NCI-H1694 treated with DMSO at 0.1 percent for 48 hours (cell line): ENCODE data around the gene SLC25A22.

Experiments
- DNase-seq: peaks from one replicate; lab custom pipeline; 2025; lab: John Stamatoyannopoulos, UW

SLC25A22 gene

DNA sequence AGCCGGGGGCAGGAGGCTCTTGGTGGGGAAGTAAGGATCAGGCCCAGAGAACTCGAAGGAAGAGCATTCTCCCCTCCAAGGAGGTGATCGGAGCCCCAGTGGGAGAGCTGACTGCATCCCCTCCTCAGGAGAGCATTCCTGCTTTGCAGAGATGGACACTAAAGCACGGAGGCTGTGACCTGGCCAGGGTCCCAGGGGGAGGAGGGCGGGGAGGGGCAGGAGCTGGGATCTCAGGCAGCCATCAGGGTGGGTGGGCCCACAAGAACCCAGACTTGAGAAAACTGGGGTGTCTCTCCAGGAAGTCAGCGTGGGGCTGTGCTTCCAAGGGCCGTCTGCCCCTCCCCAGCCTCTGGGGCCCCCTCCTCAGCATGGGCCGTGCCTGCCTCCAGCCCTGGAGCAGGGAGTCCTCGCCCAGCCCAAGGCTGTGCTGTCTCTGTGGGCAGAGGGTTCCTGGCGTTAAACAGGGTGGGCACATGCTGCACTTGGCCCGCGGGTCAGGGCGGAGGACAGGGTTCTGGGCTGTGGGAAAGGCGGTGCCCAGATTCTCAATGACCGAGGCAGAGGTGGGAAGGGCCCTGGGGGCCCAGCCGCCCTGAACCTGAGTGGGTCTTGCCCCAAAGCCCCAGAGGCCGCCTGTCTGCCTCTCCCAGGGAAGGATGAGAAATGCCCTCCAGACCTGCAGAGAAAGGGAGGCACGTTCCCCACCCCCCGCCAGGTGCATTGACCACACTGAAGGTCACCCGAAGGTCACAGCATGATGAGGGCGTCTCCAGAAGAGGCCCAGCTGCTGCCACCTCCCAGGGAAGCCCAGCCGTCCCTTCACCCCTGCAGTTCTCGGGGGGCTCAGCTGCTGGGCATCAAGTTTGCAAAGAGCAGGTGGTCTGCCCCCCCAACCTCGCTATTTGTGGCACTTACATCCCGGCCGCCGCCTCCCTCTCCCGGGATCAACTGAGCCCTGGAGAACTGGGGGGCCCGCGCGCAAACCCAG, 8.8 kb downstream of the SLC25A22 start:
- DNase-seq = no peak

DNA sequence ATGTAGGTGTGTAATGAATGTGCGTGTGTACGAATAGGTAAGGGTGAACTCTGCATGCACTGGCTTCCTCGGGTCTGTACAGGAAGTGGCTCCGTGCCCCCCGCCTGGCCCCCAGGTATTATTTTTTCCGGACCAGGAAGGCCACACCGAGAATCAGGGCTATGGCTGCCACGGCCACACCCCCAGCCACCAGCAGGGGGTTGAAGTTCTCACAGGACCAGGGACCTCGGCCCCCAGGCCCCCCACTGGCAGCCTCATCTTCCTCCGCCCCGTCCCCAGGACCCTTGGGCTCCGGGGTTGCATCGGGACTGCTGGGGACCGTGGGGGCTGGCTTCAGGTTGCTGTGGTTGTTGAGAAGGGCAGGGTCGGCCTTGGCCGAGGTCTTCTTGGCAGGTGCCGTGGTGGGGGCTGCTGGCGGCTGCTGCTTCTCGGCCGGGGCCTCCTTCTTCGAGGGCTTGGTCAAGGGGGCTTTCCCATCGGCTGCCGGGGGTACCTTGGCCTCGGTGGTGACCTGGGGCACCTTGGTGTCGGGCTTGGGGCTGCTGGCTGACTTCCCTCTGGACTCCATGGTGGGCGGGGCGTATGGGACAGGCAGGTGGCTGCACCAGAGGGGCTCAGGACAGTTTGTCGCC, 10.0 kb downstream of the SLC25A22 start:
- no peak for DNase-seq

DNA sequence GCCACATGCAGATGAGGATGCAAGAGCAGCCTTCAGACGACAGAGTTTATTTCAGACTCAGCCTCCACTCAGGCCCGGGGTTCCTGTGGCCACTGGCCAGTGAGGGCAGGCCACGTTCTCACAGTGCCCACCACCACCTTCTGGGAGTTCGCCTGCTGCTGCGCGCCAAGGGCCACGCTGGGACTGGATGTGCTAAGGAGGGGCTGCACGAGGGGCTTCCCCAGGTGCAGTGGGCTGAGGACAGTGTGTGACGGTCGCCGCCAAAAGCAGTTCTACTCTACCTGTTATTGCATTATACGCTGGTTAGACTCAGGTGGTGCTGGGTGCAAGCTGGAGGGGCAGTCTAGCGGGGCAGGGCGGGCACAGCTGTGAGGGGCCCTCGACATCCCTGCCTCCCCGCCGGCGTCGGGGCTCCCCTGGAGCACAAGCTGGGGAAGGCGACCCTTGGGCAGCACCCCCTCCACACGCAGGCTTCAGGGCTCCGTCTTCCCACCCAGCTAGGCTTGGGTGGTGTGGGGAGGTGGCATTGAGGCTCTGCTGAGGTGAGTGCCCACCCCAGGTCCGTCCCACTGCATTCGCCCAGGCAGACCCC, 10.9 kb downstream of the SLC25A22 start:
- DNase-seq = no peak

DNA sequence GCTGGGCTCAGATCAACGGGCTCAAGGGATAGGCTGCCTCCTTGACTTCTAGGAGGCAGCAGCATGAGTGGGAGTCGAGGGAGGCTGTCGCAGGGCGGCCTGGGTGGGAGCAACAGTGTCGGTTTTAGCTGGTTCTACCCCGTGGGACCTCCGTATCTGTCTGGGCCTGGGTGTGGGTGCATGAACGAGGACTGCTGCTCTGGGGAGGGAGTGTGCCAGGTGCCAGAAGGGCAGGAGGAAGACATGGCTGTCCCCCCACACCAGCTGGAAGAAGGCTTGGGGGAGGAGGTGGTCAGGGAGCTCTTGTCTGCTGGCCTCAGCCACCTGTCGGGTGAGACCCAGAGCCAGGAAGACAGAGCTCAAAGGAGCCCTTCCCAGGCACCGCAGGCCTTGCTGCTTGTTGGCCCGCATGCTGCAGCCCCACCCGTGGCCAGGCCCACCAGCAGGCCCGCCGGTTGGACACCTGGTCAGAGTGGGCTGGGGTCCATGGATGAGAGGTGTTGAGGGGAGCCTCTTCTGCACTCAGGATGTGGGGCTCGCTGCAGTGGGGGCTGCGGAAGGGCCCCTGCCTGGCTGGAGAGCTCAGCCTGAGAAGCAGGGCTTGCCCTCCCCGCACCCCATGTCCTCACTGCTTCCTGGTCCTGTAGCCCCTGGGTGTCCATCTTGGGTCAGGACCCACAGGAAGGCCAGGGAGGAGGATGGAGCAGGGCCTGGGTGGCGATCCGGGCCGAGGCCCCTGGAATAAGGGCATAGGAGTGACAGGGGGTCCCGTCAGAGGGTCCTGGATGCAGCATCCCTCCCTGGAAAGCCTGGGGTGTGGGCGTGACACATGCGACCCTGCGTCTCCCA, 11.6 kb downstream of the SLC25A22 start:
- no peak for DNase-seq

DNA sequence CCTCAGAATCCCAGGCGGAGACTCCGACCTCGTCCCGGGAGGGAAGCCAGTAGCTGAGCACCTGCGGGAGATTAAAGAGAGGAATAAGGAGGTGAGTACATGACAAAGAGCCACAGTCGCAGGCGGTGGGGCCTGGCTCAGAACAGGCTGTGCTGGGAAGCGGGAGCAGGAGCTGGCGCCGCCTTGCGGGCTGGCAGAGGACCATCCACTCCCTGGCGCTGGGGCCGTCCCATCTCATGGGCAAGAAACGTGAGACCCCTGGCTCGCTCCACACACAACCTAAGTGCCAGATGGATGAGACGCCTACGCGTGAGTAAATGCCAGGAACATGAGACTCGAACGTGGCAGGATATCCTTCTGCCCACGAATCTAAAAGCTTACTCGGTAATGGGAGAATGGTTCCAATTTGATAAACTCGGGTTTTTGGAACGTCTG, 14.5 kb downstream of the SLC25A22 start:
- DNase-seq = peak; percentile 92

DNA sequence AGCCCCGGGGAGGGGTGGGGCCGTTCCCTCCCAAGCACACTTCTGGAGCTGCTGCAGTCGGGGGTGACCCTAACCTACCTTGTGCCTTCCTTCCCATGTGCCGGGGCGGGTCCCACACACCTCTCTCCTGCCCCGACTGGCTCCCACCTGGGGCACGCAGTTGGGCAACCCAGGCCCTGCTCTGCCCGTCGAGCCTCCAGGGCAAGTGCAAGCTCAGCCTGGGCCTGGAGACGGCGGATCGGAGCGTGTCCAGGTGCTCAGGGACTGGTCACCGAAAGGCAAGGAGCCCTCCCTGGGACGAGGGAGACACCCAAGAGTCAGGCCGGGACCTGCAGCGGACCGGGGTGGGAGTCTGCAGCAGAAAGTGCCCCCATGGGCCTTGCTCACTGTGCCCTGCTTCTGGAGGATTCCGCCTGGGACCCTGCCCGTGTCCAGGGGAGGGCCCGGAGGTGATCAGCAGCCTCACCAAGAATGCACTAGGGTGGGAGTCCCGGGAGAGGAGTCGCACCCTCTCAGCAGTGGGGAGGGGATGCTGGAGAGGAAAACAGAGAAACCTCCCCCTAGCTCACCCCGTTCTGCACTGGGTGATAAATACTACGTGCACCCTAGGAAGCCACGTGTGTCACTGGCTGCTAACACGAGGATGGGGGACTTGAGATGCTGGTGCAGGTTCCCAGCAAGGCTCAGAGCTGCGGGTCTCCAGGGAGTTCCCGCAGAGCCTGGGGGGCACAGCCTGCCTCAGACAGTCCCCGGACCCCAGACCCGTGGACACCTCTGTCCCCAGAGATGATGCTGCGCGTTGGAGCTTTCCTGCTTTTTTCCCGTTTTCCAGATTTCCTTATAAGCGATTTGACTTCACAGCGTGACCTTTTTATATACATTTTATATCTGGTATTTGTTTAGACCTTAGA, 15.6 kb downstream of the SLC25A22 start:
- no peak for DNase-seq

DNA sequence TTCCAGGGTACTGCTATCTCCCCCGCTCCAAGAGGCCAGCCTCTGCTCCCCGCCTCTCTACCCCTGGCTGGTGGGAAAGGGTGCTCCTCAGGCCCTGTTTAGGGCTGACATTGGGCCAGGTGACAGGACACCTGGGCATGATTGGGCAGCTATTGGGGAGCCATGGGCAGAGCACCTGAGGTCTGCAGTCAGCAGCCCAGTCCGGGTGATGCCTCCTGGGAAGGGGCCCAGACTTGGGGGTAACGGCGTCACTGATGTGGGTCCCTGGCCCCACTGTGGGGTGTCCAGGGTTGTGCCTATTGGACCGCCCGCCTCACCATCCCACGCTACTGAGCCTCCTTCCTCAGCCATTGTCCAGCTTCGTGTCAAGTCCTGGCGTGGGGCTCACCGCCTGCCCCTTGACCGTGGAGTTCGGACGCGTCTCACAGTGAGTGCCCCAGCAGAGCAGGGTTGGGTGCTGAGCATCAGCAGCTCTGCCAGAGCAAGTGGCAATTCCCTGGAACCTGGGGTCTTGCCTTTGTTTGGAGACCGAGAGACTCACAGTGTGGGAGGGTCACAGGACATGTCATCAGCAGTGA, 18.0 kb downstream of the SLC25A22 start:
- no peak for DNase-seq

DNA sequence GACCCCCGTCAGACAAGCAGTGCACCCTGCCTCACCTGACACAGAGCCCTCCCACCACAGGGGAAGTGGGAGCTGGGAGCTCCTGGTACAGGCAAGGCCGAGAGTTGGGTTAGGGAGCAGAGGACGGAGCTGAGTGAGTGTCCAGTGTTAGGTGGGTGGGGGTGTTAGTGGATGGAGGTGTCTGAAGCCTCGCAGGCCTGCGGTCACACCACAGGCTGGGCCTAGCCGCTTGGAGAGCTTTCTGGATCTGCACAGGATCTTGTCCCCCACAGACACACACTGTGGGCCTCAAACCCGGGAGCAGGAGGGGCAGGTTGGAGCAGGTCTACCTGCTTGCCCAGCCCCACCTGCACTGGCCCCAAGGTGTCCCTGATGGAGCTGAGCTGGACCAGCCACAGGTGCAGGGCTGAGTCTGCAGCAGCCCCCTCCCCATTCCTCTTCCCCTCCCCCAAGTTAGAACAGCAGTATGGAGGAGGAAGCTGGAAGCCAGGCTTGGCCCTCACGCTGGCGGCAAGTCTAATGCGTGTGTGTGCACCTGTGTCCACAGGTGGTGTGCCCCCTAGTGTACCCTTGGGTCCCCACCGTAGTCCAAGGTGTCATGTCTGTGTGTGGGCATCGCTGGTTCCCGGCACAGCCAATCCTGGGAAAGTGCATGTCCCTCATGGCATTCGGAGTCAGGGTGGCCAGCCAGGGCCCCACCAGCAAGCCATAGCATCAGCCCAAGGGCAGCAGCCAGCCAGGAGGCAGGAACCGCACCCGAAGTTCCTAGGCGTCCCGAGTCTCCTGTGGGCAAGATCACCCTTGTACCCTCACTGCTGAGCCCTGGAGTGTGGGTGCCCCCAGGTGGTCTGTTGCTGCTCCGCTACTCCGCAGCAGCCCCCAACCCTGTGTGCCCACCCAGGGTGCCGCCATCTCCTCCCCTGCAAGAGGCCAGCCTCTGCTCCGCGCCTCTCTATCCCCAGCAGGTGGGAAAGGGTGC, 18.8 kb downstream of the SLC25A22 start:
- no peak for DNase-seq

DNA sequence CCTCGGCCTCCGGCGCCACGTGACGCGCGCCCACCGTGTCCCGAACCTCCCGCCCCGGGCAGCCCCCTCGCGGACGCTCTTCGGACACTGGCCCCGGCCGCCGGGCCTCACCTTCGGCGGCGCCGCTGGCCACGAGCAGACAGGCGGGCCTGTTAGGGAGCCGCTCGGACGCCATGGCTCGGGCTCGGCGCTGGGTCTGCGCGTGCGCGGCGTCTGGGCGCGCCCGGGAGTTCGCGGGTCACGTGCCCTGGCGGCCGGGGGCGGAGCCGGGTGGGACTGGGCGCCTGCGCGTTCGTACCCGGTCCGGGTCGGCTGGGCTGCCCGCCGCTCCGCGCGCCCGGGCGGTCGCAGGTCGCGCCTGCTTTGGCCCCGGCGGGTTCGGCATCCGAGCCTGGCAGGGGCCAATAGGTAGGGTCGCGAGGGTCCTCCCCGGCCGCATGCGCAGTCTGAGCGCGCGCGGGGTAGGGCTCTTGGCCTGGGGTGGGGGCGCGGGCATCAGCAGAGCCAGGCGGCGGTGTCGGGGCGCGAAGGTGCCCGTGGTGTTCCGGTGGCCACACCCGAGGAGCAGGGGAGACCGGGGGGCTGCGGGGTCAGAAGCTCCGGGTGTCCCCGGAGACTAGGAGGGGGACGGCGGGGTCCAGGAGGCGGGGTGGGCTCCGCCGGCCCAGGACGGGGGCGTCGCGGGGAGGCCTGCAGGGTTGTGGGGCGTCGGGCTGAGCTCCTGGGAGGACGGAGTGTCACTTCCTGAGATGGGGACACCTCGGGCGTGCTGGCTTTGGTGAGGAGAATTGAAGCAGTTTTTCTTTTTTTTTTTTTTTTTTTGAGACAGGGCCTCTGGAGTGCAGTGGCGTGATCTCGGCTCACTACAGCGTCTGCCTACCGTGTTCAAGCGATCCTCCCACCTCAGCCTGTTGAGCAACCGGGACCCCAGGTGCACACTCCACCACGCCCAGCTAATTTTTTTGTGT, 20.5 kb downstream of the SLC25A22 start, which contains the start of gene GATD1:
Gene GATD1 (minus strand): TSS at position 200 of the 968 bp plus-strand sequence. CDS start 25 bp downstream, at position 175.
- DNase-seq = peak; percentile 57

DNA sequence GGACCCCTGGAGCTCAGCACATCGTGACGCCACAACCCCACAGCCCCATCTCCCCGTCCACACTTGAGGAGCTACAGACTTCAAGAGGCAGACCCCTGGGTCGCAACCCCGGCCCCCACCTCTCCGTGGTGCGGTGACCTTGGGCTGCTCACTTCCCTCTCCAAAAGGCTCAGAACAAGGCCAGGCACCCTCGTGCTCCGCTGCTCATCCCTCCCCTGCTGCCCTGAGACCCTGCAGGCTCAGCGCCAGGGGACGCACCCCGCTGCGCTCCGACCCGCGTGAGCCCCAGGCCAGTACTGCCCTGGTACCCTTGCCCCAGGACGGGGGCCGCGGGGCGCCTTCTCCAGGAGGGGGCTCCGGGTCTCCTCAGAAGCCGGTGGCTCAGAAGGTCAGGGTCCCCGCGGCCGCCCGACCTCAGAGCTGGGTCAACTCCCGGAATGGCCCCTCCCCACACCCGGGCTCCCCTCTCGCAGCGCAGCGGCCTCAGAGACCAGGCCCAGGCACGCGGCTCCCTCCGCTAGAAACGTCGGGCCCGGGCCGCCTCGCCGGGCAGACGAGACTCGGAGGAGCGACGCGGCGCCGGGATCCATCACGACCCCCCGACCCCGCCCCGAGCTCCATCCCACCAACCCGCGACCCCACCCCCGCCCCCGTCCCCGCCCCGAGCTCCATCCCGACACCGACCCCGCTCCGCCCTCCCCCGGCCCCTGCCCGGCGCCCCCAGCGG, 21.4 kb downstream of the SLC25A22 start:
- DNase-seq = peak; percentile 35

DNA sequence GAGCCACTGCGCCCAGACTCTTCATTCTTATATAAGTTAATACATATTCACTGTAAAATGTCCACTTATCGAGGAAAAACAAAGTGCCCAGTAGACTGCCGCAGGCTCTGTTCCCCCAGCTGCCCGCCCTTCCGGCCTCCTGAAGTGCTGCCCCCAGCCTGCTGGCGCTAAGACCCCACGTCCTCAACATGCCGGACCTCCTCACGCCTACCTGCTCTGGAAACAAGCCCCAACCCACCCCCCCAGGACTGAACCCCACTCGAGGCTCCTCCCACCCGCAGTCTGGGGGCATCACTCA, 21.9 kb downstream of the SLC25A22 start:
- no peak for DNase-seq

DNA sequence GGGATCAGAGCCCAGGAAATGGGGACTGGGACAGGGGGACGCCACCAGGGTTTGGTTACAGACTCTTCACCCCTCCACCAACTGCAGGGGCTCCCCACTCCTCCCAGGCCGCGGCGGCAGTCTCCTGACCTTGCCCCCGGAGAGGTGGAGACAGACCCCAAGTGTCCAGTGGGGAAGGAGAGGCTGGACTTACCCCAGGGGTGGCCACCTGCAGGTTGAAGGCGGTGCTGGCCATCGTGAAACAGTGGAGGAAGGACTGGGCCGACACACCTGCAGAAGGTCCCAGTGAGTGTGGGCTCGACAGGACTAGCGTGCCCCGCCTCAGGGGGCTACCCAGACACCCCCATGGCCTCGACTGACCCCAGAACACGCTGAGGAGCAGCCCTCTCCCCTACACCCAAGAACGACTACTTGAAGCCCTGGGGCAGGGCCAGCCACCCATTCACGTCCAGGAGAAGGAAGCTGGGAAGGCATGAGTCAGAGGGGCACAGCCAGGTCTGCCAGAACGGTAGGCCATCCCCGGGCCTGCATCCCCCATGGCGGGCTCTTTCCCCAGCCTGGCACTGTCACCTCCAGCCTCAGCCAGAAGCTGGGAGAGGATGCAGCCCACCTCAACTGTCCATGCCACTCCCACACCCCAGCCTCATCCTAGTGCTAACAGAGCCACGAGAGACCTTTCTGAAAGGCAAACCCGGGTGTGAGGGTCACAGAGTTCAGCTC, 23.0 kb downstream of the SLC25A22 start:
- DNase-seq = no peak

DNA sequence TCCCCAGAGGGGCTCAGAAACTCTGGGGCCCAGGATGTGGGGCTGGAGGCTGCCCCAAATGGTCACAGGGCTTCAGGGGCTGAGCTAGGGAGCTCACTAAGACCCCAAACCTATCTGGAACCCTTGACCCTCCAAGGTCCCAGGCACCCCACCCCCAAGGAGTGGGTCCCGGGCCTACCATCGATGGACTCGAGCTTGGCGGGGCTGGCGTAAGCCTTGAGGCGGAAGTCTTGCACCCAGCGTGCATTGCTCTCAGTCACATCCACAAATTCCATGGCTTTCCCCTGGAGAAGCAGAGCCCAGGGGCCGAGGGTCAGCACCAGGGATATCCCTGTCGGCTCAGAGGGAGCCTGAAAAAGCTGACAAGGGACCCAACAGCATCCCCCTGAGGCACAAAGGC, 24.3 kb downstream of the SLC25A22 start:
- DNase-seq = no peak

DNA sequence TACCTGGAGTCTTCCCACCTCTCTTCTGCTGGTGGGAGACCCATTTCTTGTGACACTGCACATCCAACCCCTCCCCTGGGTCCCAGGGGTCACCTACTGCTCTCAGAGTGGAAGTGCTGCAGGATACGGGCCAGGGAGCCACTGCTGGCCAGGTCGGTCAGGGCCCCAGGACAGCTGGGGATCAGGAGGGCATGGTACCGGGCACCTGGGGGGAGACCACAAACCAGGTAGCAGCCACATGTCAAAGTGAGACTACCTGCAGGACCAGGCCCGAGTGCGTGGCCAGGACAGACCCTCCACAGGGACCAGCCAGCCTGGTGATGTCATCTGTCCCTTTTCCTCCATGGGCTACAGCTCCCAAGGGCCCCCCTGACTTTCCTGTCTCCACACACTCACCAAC, 24.7 kb downstream of the SLC25A22 start:
- DNase-seq = no peak

DNA sequence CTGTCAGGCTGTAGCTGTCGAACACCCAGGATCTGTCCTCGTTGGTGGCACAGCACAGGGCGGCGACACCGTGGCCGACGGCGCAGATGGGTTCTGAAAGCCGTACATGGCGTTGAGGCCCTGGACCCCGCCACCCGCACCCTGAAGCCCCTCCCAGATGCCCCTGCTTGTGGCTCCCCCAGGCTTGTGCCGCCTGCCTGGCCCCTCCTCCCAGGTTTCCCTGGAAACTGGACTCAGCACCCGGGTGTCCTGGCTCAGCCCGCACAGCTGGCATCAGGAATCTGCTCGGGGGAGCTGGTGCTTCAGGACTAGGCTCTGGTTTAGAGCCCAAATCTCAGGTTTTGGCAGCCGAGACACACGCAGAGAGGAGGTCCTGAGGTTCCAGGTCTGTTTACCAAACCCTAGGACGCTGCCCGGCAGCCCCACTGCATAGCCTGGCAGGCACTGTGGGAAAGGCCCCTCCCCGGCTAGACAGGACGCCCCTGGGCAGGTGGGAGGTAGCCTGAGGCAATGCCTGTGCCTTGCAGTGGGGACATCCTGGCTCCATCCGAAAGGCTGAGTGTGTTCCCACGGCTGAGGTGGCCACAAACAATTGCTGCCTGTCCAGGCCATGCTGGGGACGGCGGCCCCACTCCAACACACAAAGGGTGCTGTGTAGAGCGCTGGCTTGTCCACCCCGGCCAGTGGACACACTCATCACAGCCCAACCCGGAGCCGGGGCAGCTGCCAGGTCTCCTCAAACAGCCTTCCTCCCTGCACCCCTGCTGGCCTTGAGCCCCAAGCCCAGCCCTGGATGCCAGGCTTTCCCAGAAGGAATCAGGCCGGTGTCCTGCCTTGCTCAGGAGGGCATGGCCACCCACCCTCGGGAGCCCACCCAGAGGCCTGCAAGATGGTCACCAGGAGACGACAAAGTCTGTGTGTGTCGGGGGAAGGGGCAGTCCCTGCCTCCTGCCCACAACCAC, 25.4 kb downstream of the SLC25A22 start:
- no peak for DNase-seq
